Neural crest cell (in vitro differentiated cells): ENCODE data around the gene OR52E5. TPM values are rescaled to one million over a fixed set of nuclear protein-coding genes. Genes with fewer than 3 reads are reported as not detected.

Source experiments
- DNase-seq: peaks from one replicate; pipeline ENCODE4 v3.0.0; 2021; ENCODE audit warnings: low read depth, mixed read lengths, low spot score
- H3K27ac Mint-ChIP-seq: one replicate; pipeline ENCODE4 v1.8.0; 2021; ENCODE audit warnings: mild to moderate bottlenecking, mixed read lengths; ENCODE audit not compliant: unreplicated experiment
- H3K27me3 Mint-ChIP-seq: 2 replicates; pipeline ENCODE4 v1.8.0; 2021; ENCODE audit warnings: low read depth, mild to moderate bottlenecking, mixed read lengths
- H3K36me3 Mint-ChIP-seq: 2 replicates; pipeline ENCODE4 v1.8.0; 2021; ENCODE audit warnings: low read depth, mild to moderate bottlenecking, mixed read lengths
- H3K4me1 Mint-ChIP-seq: 2 replicates; pipeline ENCODE4 v1.8.0; 2021; ENCODE audit warnings: mixed read lengths
- H3K4me3 Mint-ChIP-seq: one replicate; pipeline ENCODE4 v1.8.0; 2021; ENCODE audit warnings: mild to moderate bottlenecking, mixed read lengths
- H3K9me3 Mint-ChIP-seq: 2 replicates; pipeline ENCODE4 v1.8.0; 2021; ENCODE audit warnings: mixed read lengths
- CTCF ChIP-seq: fragments of 200-600 bp; sonication (generic); conservative IDR thresholded peaks from 2 replicates; pipeline ENCODE4 v1.5.0; 2021; ENCODE audit warnings: antibody characterized with exemption, mild to moderate bottlenecking
- total RNA-seq: library from RNA; stranded (reverse); gene quantifications from 2 replicates; pipeline ENCODE4 v1.2.1, GENCODE V29; 2021

The OR52E5 gene
- total RNA-seq, 1 donor from 2014 or later = not detected

GRCh38 chr11:5923794-5924193 is 30.8 kb downstream of the OR52E5 start:
- Mint-ChIP-seq H3K36me3 (peaks cover 3% of the 10 kb centered on the region), H3K27me3 (peaks cover 3% of the 10 kb centered on the region), H3K27ac (no peak overlapping the region), H3K4me3 (no peak overlapping the region), H3K9me3 (peaks cover 5% of the 10 kb centered on the region), H3K4me1 (no peaks in the 10 kb centered on the region)
- DNase-seq = no peak
- no peak for TF ChIP-seq CTCF

- H3K4me3 Mint-ChIP-seq = no peak overlapping the region
- H3K9me3 Mint-ChIP-seq = peaks cover 26% of the 10 kb centered on the region
- no peaks in the 10 kb centered on the region for H3K4me1 Mint-ChIP-seq
- H3K36me3 Mint-ChIP-seq = peaks cover 14% of the 10 kb centered on the region
- peaks cover 3% of the 10 kb centered on the region for H3K27me3 Mint-ChIP-seq
- no peak for DNase-seq
- no peak overlapping the region for H3K27ac Mint-ChIP-seq
- no peak for TF ChIP-seq CTCF
Observed at GRCh38 chr11:5928271-5928670, 35.3 kb downstream of the OR52E5 start.

- Mint-ChIP-seq H3K36me3 (peaks cover 14% of the 10 kb centered on the region), H3K4me3 (no peak overlapping the region), H3K4me1 (no peaks in the 10 kb centered on the region), H3K9me3 (peaks cover 26% of the 10 kb centered on the region), H3K27me3 (peaks cover 3% of the 10 kb centered on the region), H3K27ac (no peak overlapping the region)
- no peak for TF ChIP-seq CTCF
- no peak for DNase-seq
Observed at GRCh38 chr11:5928811-5929210, 35.8 kb downstream of the OR52E5 start.

- H3K27ac Mint-ChIP-seq = no peak overlapping the region
- H3K4me3 Mint-ChIP-seq = no peak overlapping the region
- peaks cover 14% of the 10 kb centered on the region for H3K36me3 Mint-ChIP-seq
- DNase-seq = no peak
- peaks cover 26% of the 10 kb centered on the region for H3K9me3 Mint-ChIP-seq
- peaks cover 3% of the 10 kb centered on the region for H3K27me3 Mint-ChIP-seq
- no peaks in the 10 kb centered on the region for H3K4me1 Mint-ChIP-seq
- TF ChIP-seq CTCF = no peak
Observed at GRCh38 chr11:5929571-5930368, 36.8 kb downstream of the OR52E5 start.

- Mint-ChIP-seq H3K27me3 (peaks cover under 1% of the 10 kb centered on the region), H3K27ac (no peak overlapping the region), H3K36me3 (peaks cover 14% of the 10 kb centered on the region), H3K4me3 (no peak overlapping the region), H3K9me3 (peaks cover 28% of the 10 kb centered on the region), H3K4me1 (no peaks in the 10 kb centered on the region)
- TF ChIP-seq CTCF = no peak
- DNase-seq = no peak
Observed at GRCh38 chr11:5930614-5931013, 37.6 kb downstream of the OR52E5 start.
